Stomach (tissue), 9 donors: ENCODE results near the gene ADGRF5. TPM values are rescaled to one million over a fixed set of nuclear protein-coding genes. Genes with fewer than 3 reads are reported as not detected.

Experiments used
- DNase-seq, 2 donors: peaks; one replicate each; pipeline versions ENCODE4 v3.0.0 to v3.0.0-alpha.2; 2013 to 2019
- H3K27ac ChIP-seq, 5 donors: fragments of 200-600 bp in 4 of 5; sonication (generic) in 4 of 5; one replicate each; pipeline ENCODE4 v1.5.1; 2013 to 2019; ENCODE audit warnings: mild to moderate bottlenecking in 1 of 5, moderate library complexity in 1 of 5
- H3K27me3 ChIP-seq, 3 donors: fragments of 200-600 bp; sonication (generic); one replicate each; pipeline ENCODE4 v1.5.1; 2017 to 2019; ENCODE audit warnings: mixed run types in 1 of 3
- H3K36me3 ChIP-seq, 4 donors: fragments of 200-600 bp; sonication (generic); 1 replicate in 3 of 4; 2 replicates in 1 of 4; pipeline ENCODE4 v1.5.1; 2016 to 2019
- H3K4me1 ChIP-seq, 4 donors: fragments of 200-600 bp; sonication (generic); one replicate each; pipeline ENCODE4 v1.5.1; 2016 to 2019
- H3K4me3 ChIP-seq, 4 donors: fragments of 200-600 bp; sonication (generic) in 3 of 4; one replicate each; pipeline ENCODE4 v1.5.1; 2016 to 2019; ENCODE audit warnings: mild to moderate bottlenecking in 1 of 4
- H3K9me3 ChIP-seq, 4 donors: fragments of 200-600 bp; sonication (generic); one replicate each; pipeline ENCODE4 v1.5.1; 2016 to 2019
- CTCF ChIP-seq, 7 experiments: fragments of 450-650 bp in 4 of 7; fragments of 200-600 bp in 3 of 7; sonication (generic) in 3 of 7; IDR thresholded peaks; one replicate each; pipeline ENCODE4 v1.5.1; 2016 to 2019; ENCODE audit warnings: antibody characterized with exemption in 7 of 7, control low read depth in 2 of 7, mild to moderate bottlenecking in 1 of 7
- EP300 ChIP-seq: sonication (generic); formaldehyde crosslinking; IDR thresholded peaks from one replicate; pipeline ENCODE4 v1.6.1; 2017; ENCODE audit warnings: antibody characterized with exemption
- POLR2A ChIP-seq, 4 donors: fragments of 450-650 bp; IDR thresholded peaks; one replicate each; pipeline ENCODE4 v1.6.1; 2016; ENCODE audit warnings: antibody characterized with exemption in 4 of 4, control low read depth in 2 of 4, mild to moderate bottlenecking in 1 of 4, moderate library complexity in 1 of 4
- POLR2AphosphoS5 ChIP-seq, 3 donors: sonication (generic); formaldehyde crosslinking; IDR thresholded peaks; one replicate each; pipeline ENCODE4 v1.6.1; 2016; ENCODE audit warnings: antibody characterized with exemption in 3 of 3
- WGBS, 5 donors: extraction: QIAGEN DNeasy Blood & Tissue Kit in 3 of 5; methylation state at CpG; one replicate each; pipeline versions ENCODE4 v1.1.5 to v1.1.7; 2013 to 2018; 5-methylcytosine and 5-hydroxymethylcytosine counted together
- intact Hi-C: fragments of 100-400 bp; cut with DNase I; formaldehyde crosslinking; loops from one replicate; pipeline ENCODE4 v1.15.1; 2023; ENCODE audit warnings: low total_unique reads
- polyA plus RNA-seq, 3 donors: library from polyadenylated mRNA; stranded (reverse); fragments of 200-250 nt; gene quantifications; one replicate each; pipeline ENCODE4 v1.2.3, GENCODE V29; 2013
- total RNA-seq, 5 donors: library from RNA; depleted of rRNA; stranded (reverse); fragments of >200 nt; gene quantifications; one replicate each; pipeline versions ENCODE4 v1.1.0 to v1.2.3, GENCODE V29; 2014 to 2016
- donor health status: healthy with polysubstance abuse.
- donor health status: Bipolar disorder and iron deficiency.
- donor health status: healthy.

ADGRF5 gene
- total and polyA plus RNA-seq, 8 donors: 0.29 to 34.0 (median 3.9) TPM

GRCh38 chr6:46963626-46964025, 41.9 kb upstream of the ADGRF5 start:
- Histone ChIP-seq H3K4me1 (no peaks in the 10 kb centered on the region), H3K9me3 (no peaks in the 10 kb centered on the region), H3K27ac (no peak overlapping the region), H3K4me3 (no peak overlapping the region), H3K27me3 (no peaks in the 10 kb centered on the region), H3K36me3 (no peaks in the 10 kb centered on the region)
- intact Hi-C loops: no loop called here
- 65 to 88% (median 85%) methylated on average over 5 of the region's 5 CpGs for WGBS, 5 donors
- TF ChIP-seq EP300: no peak
- TF ChIP-seq POLR2A (IDR thresholded peaks at IDR 0.05): no peak
- TF ChIP-seq CTCF (IDR thresholded peaks at IDR 0.05): no peak
- TF ChIP-seq POLR2AphosphoS5 (IDR thresholded peaks at IDR 0.05): no peak
- no peak for DNase-seq

- Histone ChIP-seq H3K27ac (no peak overlapping the region), H3K27me3 (no peaks in the 10 kb centered on the region), H3K4me3 (no peak overlapping the region), H3K4me1 (no peaks in the 10 kb centered on the region), H3K36me3 (no peaks in the 10 kb centered on the region), H3K9me3 (no peaks in the 10 kb centered on the region)
- intact Hi-C loops: no loop called here
- TF ChIP-seq CTCF (IDR thresholded peaks at IDR 0.05) (no peak), EP300 (no peak), POLR2AphosphoS5 (IDR thresholded peaks at IDR 0.05) (no peak), POLR2A (IDR thresholded peaks at IDR 0.05) (no peak)
- DNase-seq: no peak
Observed at GRCh38 chr6:46963039-46963438, 41.3 kb upstream of the ADGRF5 start.

GRCh38 chr6:46961711-46962110, 40.0 kb upstream of the ADGRF5 start:
- no peak for TF ChIP-seq POLR2A (IDR thresholded peaks at IDR 0.05)
- TF ChIP-seq CTCF (IDR thresholded peaks at IDR 0.05): no peak
- TF ChIP-seq EP300: no peak
- no peak for TF ChIP-seq POLR2AphosphoS5 (IDR thresholded peaks at IDR 0.05)
- Histone ChIP-seq H3K27me3 (no peaks in the 10 kb centered on the region), H3K4me1 (no peaks in the 10 kb centered on the region), H3K9me3 (no peaks in the 10 kb centered on the region), H3K36me3 (no peaks in the 10 kb centered on the region), H3K4me3 (no peak overlapping the region), H3K27ac (no peak overlapping the region)
- DNase-seq: no peak
- 82 to 92% (median 88%) methylated on average over 5 of the region's 5 CpGs for WGBS, 5 donors
- intact Hi-C loops: no loop called here

GRCh38 chr6:46961232-46961631, 39.5 kb upstream of the ADGRF5 start:
- TF ChIP-seq EP300 (no peak), POLR2AphosphoS5 (IDR thresholded peaks at IDR 0.05) (no peak), POLR2A (IDR thresholded peaks at IDR 0.05) (no peak), CTCF (IDR thresholded peaks at IDR 0.05) (no peak)
- no peak for DNase-seq
- H3K36me3 ChIP-seq: no peaks in the 10 kb centered on the region
- intact Hi-C loops: no loop called here
- H3K4me1 ChIP-seq: no peaks in the 10 kb centered on the region
- H3K4me3 ChIP-seq: no peak overlapping the region
- H3K27me3 ChIP-seq: no peaks in the 10 kb centered on the region
- no peaks in the 10 kb centered on the region for H3K9me3 ChIP-seq
- H3K27ac ChIP-seq: no peak overlapping the region

GRCh38 chr6:46959419-46959818, 37.7 kb upstream of the ADGRF5 start:
- intact Hi-C loops: no loop called here
- Histone ChIP-seq H3K9me3 (no peaks in the 10 kb centered on the region), H3K36me3 (no peaks in the 10 kb centered on the region), H3K4me3 (no peak overlapping the region), H3K4me1 (no peaks in the 10 kb centered on the region), H3K27me3 (no peaks in the 10 kb centered on the region), H3K27ac (no peak overlapping the region)
- no peak for DNase-seq
- TF ChIP-seq EP300 (no peak), CTCF (IDR thresholded peaks at IDR 0.05) (no peak), POLR2AphosphoS5 (IDR thresholded peaks at IDR 0.05) (no peak), POLR2A (IDR thresholded peaks at IDR 0.05) (no peak)
